ENCODE measurements around the gene PHACTR3. TPM values are rescaled to one million over a fixed set of nuclear protein-coding genes. Genes with fewer than 3 reads are reported as not detected.
"Not testable (repeated sequence)": the region's sequence is repeated elsewhere in the genome, so short reads cannot be mapped to it uniquely, and the experiment has no call there.

The PHACTR3 gene
- total RNA-seq, 1 experiment from 2014 or later = 30.6 TPM

DNA sequence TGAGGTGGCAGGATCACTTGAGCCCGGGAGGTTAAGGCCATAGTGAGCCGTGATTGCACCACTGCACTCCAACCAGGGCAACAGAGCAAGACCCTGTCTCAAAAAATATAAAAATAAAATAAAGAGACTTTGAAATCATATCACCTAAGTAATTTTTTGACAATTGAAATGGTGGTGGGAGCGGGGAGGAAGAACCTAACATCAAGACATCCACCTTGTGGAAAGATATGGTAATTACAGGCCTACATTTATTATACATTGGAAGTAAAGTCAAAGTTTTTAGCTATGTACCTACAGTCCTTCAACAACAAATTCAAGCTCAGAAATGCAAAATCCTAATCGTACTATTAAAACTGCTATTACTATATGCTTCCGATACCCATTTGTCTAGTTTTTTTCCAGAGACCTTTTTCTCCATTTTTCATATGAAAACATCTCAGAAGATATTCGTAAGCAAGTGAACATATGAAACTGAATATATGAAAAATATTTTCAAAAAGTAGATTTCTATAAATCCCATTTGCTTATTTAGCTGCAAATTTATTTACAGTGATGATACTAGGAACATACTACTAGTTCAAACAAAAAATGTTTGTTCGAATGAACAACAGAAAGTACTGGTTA, 245.8 kb downstream of the PHACTR3 start:
- H3K4me2 ChIP-seq (ENCODE audit: low read length) = no peak overlapping the region
- intact Hi-C loops (cut with micrococcal nuclease) = loop anchor here (1.0 to 2.0 kb wide), 2 partner anchors 67 to 77 kb away; no protein-coding TSS in a partner anchor
- no peaks in the 10 kb centered on the region for H4K20me1 ChIP-seq (ENCODE audit: low read length)
- H3K27ac ChIP-seq (ENCODE audit: low read length) = no peak overlapping the region
- H3K9me2 ChIP-seq (replicated peaks; ENCODE audit: low read length) = no peaks in the 10 kb centered on the region
- BruUV-seq (replicated peaks) = no TSS peak
- ATAC-seq (peak; percentile 5; the same call in 1 of the 2 replicates), DNase-seq (peak; percentile 78)
- ChIA-PET CTCF (interaction anchor here (0.6 to 2.8 kb wide), 13 partner anchors 14 to 252 kb away, joined by 3 to 57 read pairs (median 4); partner anchors contain the start of gene SYCP2), POLR2A (ENCODE audit: unreplicated experiment) (interaction anchor here (0.6 kb wide), 2 partner anchors 59 to 1264 kb away, joined by 6 read pairs; no protein-coding TSS in a partner anchor)
- TF ChIP-seq EZH2phosphoT487 (IDR thresholded peaks at IDR 0.05; ENCODE audit: borderline replicate concordance, low read length) = no peak
- TF ChIP-seq, protein P1, sequence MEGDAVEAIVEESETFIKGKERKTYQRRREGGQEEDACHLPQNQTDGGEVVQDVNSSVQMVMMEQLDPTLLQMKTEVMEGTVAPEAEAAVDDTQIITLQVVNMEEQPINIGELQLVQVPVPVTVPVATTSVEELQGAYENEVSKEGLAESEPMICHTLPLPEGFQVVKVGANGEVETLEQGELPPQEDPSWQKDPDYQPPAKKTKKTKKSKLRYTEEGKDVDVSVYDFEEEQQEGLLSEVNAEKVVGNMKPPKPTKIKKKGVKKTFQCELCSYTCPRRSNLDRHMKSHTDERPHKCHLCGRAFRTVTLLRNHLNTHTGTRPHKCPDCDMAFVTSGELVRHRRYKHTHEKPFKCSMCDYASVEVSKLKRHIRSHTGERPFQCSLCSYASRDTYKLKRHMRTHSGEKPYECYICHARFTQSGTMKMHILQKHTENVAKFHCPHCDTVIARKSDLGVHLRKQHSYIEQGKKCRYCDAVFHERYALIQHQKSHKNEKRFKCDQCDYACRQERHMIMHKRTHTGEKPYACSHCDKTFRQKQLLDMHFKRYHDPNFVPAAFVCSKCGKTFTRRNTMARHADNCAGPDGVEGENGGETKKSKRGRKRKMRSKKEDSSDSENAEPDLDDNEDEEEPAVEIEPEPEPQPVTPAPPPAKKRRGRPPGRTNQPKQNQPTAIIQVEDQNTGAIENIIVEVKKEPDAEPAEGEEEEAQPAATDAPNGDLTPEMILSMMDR (conservative IDR thresholded peaks at IDR 0.05; ENCODE audit: low read depth, low read length) = peak; percentile 78
- H3K27me3 ChIP-seq (ENCODE audit: low read length) = no peaks in the 10 kb centered on the region
- no peak overlapping the region for H3K9ac ChIP-seq (ENCODE audit: low read length)
- no peak overlapping the region for H2AFZ ChIP-seq (ENCODE audit: low read length)
- H3F3A ChIP-seq (ENCODE audit: low read length, unreplicated experiment) = peaks cover 3% of the 10 kb centered on the region
- 0 out of 2 replicates have a peak, but pooled peaks cover 5% of the 10 kb centered on the region for H3K36me3 ChIP-seq (ENCODE audit: low read depth, low read length)
- H3K79me2 ChIP-seq (ENCODE audit: low read length) = no peaks in the 10 kb centered on the region
- peaks cover 28% of the 10 kb centered on the region for H3K4me1 ChIP-seq (ENCODE audit: insufficient read depth, low read length)
- no peak overlapping the region for H3K4me3 ChIP-seq (ENCODE audit: low read length)
- H3K9me3 ChIP-seq (ENCODE audit: low read length) = no peaks in the 10 kb centered on the region

DNA sequence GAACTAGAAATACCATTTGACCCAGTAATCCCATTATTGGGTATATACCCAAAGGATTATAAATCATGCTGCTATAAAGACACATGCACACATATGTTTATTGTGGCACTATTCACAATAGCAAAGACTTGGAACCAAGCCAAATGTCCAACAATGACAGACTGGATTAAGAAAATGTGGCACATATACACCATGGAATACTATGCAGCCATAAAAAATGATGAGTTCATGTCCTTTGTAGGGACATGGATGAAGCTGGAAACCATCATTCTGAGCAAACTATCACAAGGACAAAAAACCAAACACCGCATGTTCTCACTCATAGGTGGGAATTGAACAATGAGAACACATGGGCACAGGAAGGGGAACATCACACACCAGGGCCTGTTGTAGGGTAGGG, 252.2 kb downstream of the PHACTR3 start:
- H2AFZ ChIP-seq (ENCODE audit: low read length); H3K36me3 ChIP-seq (ENCODE audit: low read depth, low read length); DNase-seq; ATAC-seq; H4K20me1 ChIP-seq (ENCODE audit: low read length); H3K9me3 ChIP-seq (ENCODE audit: low read length); H3K9me2 ChIP-seq (replicated peaks; ENCODE audit: low read length); H3K9ac ChIP-seq (ENCODE audit: low read length); H3K79me2 ChIP-seq (ENCODE audit: low read length); H3K27me3 ChIP-seq (ENCODE audit: low read length); H3K4me3 ChIP-seq (ENCODE audit: low read length); H3F3A ChIP-seq (ENCODE audit: low read length, unreplicated experiment); CTCF ChIA-PET; H3K27ac ChIP-seq (ENCODE audit: low read length); H3K4me1 ChIP-seq (ENCODE audit: insufficient read depth, low read length); BruUV-seq (replicated peaks); POLR2A ChIA-PET (ENCODE audit: unreplicated experiment); H3K4me2 ChIP-seq (ENCODE audit: low read length); intact Hi-C loops (cut with micrococcal nuclease): not testable (repeated sequence)

DNA sequence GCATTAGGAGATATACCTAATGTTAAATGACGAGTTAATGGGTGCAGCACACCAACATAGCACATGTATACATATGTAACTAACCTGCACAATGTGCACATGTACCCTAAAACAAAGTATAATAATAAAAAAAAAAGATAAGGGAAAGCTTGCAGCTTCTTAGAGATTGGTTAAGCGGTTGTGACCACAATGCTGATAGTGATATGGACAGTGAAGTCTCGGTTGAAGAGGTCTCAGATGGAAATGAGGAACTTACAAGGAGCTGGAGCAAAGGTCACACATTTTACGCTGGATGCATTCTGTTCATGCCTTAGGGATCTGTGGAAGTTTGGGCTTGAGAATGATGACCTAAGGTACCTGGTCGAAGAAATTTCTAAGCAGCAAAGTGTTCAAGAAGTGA, 252.6 kb downstream of the PHACTR3 start:
- H4K20me1 ChIP-seq (ENCODE audit: low read length); H3K9ac ChIP-seq (ENCODE audit: low read length); CTCF ChIA-PET: not testable (repeated sequence)

DNA sequence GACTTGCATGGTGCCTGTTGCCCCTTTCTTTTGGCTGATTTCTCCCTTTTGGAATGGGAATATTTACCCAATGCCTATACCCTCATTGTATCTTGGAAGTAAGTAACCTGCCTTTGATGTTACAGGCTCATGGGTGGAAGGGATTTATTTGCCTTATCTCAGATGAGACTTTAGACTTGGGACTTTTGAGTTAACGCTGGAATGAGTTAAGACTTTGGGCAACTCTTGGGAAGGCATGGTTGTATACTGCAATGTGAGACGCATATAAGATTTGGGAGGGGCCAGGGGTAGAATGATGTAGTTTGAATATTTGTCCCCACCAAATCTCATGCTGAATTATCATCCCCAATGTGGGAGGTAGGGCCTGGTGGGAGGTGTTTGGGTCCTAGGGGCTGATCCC, 253.6 kb downstream of the PHACTR3 start:
- Histone ChIP-seq H3K27ac (ENCODE audit: low read length) (no peak overlapping the region), H3K36me3 (ENCODE audit: low read depth, low read length) (no peaks in the 10 kb centered on the region), H3K4me2 (ENCODE audit: low read length) (no peak overlapping the region), H3K4me1 (ENCODE audit: insufficient read depth, low read length) (no peaks in the 10 kb centered on the region), H3K9ac (ENCODE audit: low read length) (no peak overlapping the region), H3K79me2 (ENCODE audit: low read length) (no peaks in the 10 kb centered on the region), H3K9me2 (replicated peaks; ENCODE audit: low read length) (no peaks in the 10 kb centered on the region), H3K9me3 (ENCODE audit: low read length) (no peaks in the 10 kb centered on the region), H3K27me3 (ENCODE audit: low read length) (no peaks in the 10 kb centered on the region), H2AFZ (ENCODE audit: low read length) (no peak overlapping the region), H3K4me3 (ENCODE audit: low read length) (no peak overlapping the region), H4K20me1 (ENCODE audit: low read length) (no peaks in the 10 kb centered on the region), H3F3A (ENCODE audit: low read length, unreplicated experiment) (no peaks in the 10 kb centered on the region)
- ATAC-seq = no peak
- no peak for TF ChIP-seq EZH2phosphoT487 (IDR thresholded peaks at IDR 0.05; ENCODE audit: borderline replicate concordance, low read length)
- TF ChIP-seq EZH2 (IDR thresholded peaks at IDR 0.05; ENCODE audit: low read length, unreplicated experiment) = no peak
- intact Hi-C loops (cut with micrococcal nuclease) = no loop called here
- no TSS peak for BruUV-seq (replicated peaks)
- DNase-seq = no peak
- ChIA-PET POLR2A (ENCODE audit: unreplicated experiment) (interaction anchor here (0.7 kb wide), 1 partner anchor 934 kb away, joined by 3 read pairs; no protein-coding TSS in a partner anchor), CTCF (no interaction called here)

More for the DNA sequence above, 252.6 kb downstream of the PHACTR3 start:
- BruUV-seq (replicated peaks); intact Hi-C loops (cut with micrococcal nuclease); ATAC-seq; H3K27ac ChIP-seq (ENCODE audit: low read length); H3K4me1 ChIP-seq (ENCODE audit: insufficient read depth, low read length); H3K9me2 ChIP-seq (replicated peaks; ENCODE audit: low read length); H2AFZ ChIP-seq (ENCODE audit: low read length); DNase-seq; H3K4me2 ChIP-seq (ENCODE audit: low read length); H3K9me3 ChIP-seq (ENCODE audit: low read length); H3K27me3 ChIP-seq (ENCODE audit: low read length); H3F3A ChIP-seq (ENCODE audit: low read length, unreplicated experiment); H3K36me3 ChIP-seq (ENCODE audit: low read depth, low read length); H3K79me2 ChIP-seq (ENCODE audit: low read length); H3K4me3 ChIP-seq (ENCODE audit: low read length); POLR2A ChIA-PET (ENCODE audit: unreplicated experiment): not testable (repeated sequence)
